ENCODE measurements around the gene FAM222A.

FAM222A gene

GRCh38 chr12:109797905-109798669 lies 84.5 kb downstream of the FAM222A start:
- TF ChIP-seq CTCF (conservative IDR thresholded peaks at IDR 0.05; ENCODE audit: low read length), result peak; percentile 8; the same call in 1 of the 2 replicates
- no peak for DNase-seq (ENCODE audit: low read depth)
- no peak overlapping the region for H3K4me3 ChIP-seq (ENCODE audit: low read length)

- TF ChIP-seq CTCF (conservative IDR thresholded peaks at IDR 0.05; ENCODE audit: low read length), result no peak
- no peak overlapping the region for H3K4me3 ChIP-seq (ENCODE audit: low read length)
- DNase-seq (ENCODE audit: low read depth), result no peak
Observed at GRCh38 chr12:109798691-109799090, 85.1 kb downstream of the FAM222A start.

GRCh38 chr12:109800536-109800935 lies 86.9 kb downstream of the FAM222A start:
- DNase-seq (ENCODE audit: low read depth), result no peak
- no peak for TF ChIP-seq CTCF (conservative IDR thresholded peaks at IDR 0.05; ENCODE audit: low read length)
- no peak overlapping the region for H3K4me3 ChIP-seq (ENCODE audit: low read length)

GRCh38 chr12:109802828-109803227 lies 89.2 kb downstream of the FAM222A start:
- no peak for DNase-seq (ENCODE audit: low read depth)
- no peak for TF ChIP-seq CTCF (conservative IDR thresholded peaks at IDR 0.05; ENCODE audit: low read length)

GRCh38 chr12:109803678-109804077 lies 90.1 kb downstream of the FAM222A start:
- DNase-seq (ENCODE audit: low read depth), result no peak
- no peak for TF ChIP-seq CTCF (conservative IDR thresholded peaks at IDR 0.05; ENCODE audit: low read length)
- H3K4me3 ChIP-seq (ENCODE audit: low read length), result no peak overlapping the region

More at GRCh38 chr12:109802828-109803227, 89.2 kb downstream of the FAM222A start:
- no peak overlapping the region for H3K4me3 ChIP-seq (ENCODE audit: low read length)

- peak; percentile 96 for TF ChIP-seq CTCF (conservative IDR thresholded peaks at IDR 0.05; ENCODE audit: low read length)
- H3K4me3 ChIP-seq (ENCODE audit: low read length), result no peak overlapping the region
- peak; percentile 43 for DNase-seq (ENCODE audit: low read depth)
Observed at GRCh38 chr12:109804820-109805761, 91.5 kb downstream of the FAM222A start.

All from AG10803 (cell line).